Fibroblast of pulmonary artery (primary cell): ENCODE measurements around the gene CCDC69.
A peak's percentile ranks its signal among the peaks of the same experiment; 100 is the strongest.

Source experiments
- DNase-seq: peaks from one replicate; pipeline ENCODE4 v3.0.0-alpha.2; 2010; ENCODE audit warnings: low read depth
- H3K4me3 ChIP-seq: replicated peaks from 2 replicates; pipeline ENCODE4 v1.5.1; 2011; ENCODE audit warnings: low read depth, mild to moderate bottlenecking, control low read depth, low read length, moderate library complexity
- TF ChIP-seq, protein P1 (sequence below): IDR thresholded peaks from 2 replicates; pipeline ENCODE4 v1.5.1; 2011; ENCODE audit warnings: mild to moderate bottlenecking, control low read depth, low read length, inconsistent platforms; ENCODE audit errors: missing control alignments

CCDC69 gene

DNA sequence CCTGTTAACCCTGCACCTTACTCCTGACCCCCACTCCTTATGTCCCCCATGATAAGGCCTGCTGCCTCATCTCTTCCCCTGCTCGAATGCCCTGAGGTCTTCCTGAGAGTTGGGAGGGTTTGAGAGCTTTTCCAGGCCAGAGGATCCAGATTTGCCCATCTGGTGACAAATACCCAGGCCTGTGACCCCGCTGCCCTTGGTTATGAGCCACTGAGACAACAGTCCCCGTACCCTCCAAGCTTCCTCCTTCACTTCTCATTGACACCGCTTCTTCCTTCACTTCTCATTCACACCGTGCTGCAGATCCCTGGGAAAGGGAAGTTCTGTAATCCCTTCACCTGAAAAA lies 29.7 kb upstream of the CCDC69 start:
- TF ChIP-seq, protein P1, sequence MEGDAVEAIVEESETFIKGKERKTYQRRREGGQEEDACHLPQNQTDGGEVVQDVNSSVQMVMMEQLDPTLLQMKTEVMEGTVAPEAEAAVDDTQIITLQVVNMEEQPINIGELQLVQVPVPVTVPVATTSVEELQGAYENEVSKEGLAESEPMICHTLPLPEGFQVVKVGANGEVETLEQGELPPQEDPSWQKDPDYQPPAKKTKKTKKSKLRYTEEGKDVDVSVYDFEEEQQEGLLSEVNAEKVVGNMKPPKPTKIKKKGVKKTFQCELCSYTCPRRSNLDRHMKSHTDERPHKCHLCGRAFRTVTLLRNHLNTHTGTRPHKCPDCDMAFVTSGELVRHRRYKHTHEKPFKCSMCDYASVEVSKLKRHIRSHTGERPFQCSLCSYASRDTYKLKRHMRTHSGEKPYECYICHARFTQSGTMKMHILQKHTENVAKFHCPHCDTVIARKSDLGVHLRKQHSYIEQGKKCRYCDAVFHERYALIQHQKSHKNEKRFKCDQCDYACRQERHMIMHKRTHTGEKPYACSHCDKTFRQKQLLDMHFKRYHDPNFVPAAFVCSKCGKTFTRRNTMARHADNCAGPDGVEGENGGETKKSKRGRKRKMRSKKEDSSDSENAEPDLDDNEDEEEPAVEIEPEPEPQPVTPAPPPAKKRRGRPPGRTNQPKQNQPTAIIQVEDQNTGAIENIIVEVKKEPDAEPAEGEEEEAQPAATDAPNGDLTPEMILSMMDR, result no peak
- DNase-seq, result no peak
- peak overlapping the region; percentile 93 for H3K4me3 ChIP-seq

DNA sequence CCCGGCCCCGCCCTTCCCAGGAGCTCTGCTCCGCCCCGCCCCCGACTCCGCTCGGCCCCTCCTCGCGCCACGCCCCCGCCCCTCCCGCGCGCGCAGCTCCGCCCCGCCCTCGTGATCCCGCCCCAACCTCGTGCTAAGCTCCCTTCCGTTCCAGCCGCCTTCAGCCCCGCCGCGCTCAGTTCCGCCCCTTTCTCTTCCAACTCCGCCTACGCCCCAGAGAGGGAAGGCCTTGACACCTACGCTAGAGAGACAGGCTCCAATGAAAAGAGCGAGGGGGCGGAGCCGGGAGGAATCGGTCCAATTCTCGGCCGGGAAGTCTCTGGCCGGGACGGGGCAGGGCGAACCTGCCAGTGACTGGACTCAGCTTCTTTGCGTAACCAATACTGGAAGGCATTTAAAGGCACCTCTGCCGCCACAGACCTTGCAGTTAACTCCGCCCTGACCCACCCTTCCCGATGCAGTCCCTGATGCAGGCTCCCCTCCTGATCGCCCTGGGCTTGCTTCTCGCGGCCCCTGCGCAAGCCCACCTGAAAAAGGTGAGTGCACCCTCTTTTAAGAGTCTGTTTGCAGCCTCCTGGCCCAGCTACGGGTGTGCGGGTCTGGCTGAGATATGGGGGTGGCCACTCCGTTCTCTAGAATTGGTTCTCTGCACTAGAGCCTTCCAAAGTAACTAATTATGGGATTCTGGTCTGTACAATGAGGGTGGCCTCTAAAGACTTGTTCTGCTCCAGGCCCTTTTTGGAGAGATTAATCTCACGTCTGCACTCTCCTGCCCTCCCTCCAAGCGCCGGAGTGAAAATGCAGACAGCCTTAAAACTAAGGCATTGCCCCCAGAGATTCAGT lies 29.1 kb upstream of the CCDC69 start, which contains the start of gene GM2A:
TSS of gene GM2A (plus strand) at position 424 of the 843 bp plus-strand sequence. CDS start at position 456, 32 bp downstream.
- peak within 1 kb of the TSS; percentile 93 for H3K4me3 ChIP-seq
- peak; percentile 100 for DNase-seq
- TF ChIP-seq, protein P1, result no peak

GRCh38 chr5:151251621-151252020 lies 27.7 kb upstream of the CCDC69 start:
- TF ChIP-seq, protein P1, result no peak
- H3K4me3 ChIP-seq, result no peak overlapping the region
- no peak for DNase-seq

- TF ChIP-seq, protein P1, result no peak
- no peak overlapping the region for H3K4me3 ChIP-seq
- DNase-seq, result no peak
Observed at GRCh38 chr5:151251001-151251551, 27.2 kb upstream of the CCDC69 start.

- TF ChIP-seq, protein P1, result no peak
- H3K4me3 ChIP-seq, result no peak overlapping the region
- no peak for DNase-seq
Observed at GRCh38 chr5:151250346-151251000, 26.6 kb upstream of the CCDC69 start.

- TF ChIP-seq, protein P1, result no peak
- no peak for DNase-seq
- no peak overlapping the region for H3K4me3 ChIP-seq
Observed at GRCh38 chr5:151249281-151249680, 25.4 kb upstream of the CCDC69 start.
